DOHH2 (cell line): ENCODE data around the gene MTTP.

Source experiments
- EZH2phosphoT487 ChIP-seq: fragments of 200-600 bp; sonication (generic); IDR thresholded peaks from 2 replicates; pipeline ENCODE4 v1.6.1; 2017; ENCODE audit warnings: borderline replicate concordance, mild to moderate bottlenecking, antibody characterized with exemption, low read length, moderate library complexity, mixed read lengths
- TF ChIP-seq, protein P1 (sequence below): fragments of 200-600 bp; sonication (generic); IDR thresholded peaks from one replicate; pipeline ENCODE4 v1.5.1; 2014; ENCODE audit warnings: antibody characterized with exemption, mild to moderate bottlenecking, low read depth, low read length; ENCODE audit not compliant: poor library complexity, severe bottlenecking

DNA sequence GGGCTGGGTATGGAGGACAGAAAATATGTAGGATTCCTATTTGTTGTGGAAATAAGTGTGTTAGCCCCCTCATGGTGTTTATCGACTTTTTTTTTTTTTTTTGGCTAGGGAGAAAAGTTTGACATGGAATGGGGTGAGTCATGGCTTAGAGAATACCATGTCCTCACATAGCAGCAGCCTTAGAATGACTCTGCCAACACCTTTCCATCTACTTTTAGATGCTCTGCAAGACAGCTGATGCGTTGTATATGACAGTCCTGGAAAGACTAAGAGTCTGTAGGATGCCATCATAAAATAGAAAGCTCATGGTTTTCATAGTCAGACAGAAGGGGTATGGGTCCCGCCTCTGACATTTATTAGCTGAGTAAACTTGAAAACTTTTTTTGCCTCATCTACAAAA, 37.7 kb downstream of the MTTP start:
- TF ChIP-seq, protein P1, sequence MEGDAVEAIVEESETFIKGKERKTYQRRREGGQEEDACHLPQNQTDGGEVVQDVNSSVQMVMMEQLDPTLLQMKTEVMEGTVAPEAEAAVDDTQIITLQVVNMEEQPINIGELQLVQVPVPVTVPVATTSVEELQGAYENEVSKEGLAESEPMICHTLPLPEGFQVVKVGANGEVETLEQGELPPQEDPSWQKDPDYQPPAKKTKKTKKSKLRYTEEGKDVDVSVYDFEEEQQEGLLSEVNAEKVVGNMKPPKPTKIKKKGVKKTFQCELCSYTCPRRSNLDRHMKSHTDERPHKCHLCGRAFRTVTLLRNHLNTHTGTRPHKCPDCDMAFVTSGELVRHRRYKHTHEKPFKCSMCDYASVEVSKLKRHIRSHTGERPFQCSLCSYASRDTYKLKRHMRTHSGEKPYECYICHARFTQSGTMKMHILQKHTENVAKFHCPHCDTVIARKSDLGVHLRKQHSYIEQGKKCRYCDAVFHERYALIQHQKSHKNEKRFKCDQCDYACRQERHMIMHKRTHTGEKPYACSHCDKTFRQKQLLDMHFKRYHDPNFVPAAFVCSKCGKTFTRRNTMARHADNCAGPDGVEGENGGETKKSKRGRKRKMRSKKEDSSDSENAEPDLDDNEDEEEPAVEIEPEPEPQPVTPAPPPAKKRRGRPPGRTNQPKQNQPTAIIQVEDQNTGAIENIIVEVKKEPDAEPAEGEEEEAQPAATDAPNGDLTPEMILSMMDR, result no peak
- TF ChIP-seq EZH2phosphoT487, result no peak
